K562 (cell line): Measurements from ENCODE around the gene PNKD. TPM values are rescaled to one million over a fixed set of nuclear protein-coding genes. Genes with fewer than 3 reads are reported as not detected.

Experiments
- ARID3B ChIP-seq: fragments of 250-450 bp; sonication (Bioruptor Pico); IDR thresholded peaks from 2 replicates; pipeline ENCODE4 v1.4.0; 2020; ENCODE audit warnings: borderline replicate concordance
- ARNT ChIP-seq, 2 experiments: fragments of 450-650 bp; IDR thresholded peaks; 2 replicates each; pipeline ENCODE4 v1.6.1; 2016; ENCODE audit warnings: mild to moderate bottlenecking in 1 of 2
- CREB1 ChIP-seq, 2 experiments: sonication (generic) in 1 of 2; formaldehyde crosslinking in 1 of 2; IDR thresholded peaks; 2 replicates each; pipeline versions ENCODE4 v1.6.1 to v1.8.0; 2012 to 2022; ENCODE audit warnings: inconsistent platforms in 1 of 2, mild to moderate bottlenecking in 1 of 2, missing genetic modification reagents in 1 of 2, moderate library complexity in 1 of 2
- EWSR1 ChIP-seq: fragments of 450-650 bp; IDR thresholded peaks from 2 replicates; pipeline ENCODE4 v1.6.1; 2018; ENCODE audit warnings: borderline replicate concordance, mild to moderate bottlenecking, low read depth, moderate library complexity; ENCODE audit not compliant: partially characterized antibody
- GMEB1 ChIP-seq: fragments of 250-450 bp; sonication (Bioruptor Pico); IDR thresholded peaks from 2 replicates; pipeline ENCODE4 v1.4.0; 2020; ENCODE audit warnings: mild to moderate bottlenecking
- HDAC8 ChIP-seq: fragments of 450-650 bp; IDR thresholded peaks from 2 replicates; pipeline ENCODE4 v1.6.1; 2016; ENCODE audit warnings: mild to moderate bottlenecking, missing genetic modification characterization, moderate library complexity, missing compliant biosample characterization
- HNRNPLL ChIP-seq: fragments of 200-400 bp; formaldehyde crosslinking; IDR thresholded peaks from 2 replicates; pipeline ENCODE4 v1.6.1; 2017; ENCODE audit warnings: low read length, low read depth, mild to moderate bottlenecking; ENCODE audit not compliant: poor library complexity, severe bottlenecking
- MTF1 ChIP-seq: fragments of 250-450 bp; sonication (Bioruptor Pico); IDR thresholded peaks from 2 replicates; pipeline ENCODE4 v1.9.0; 2021; ENCODE audit warnings: moderate library complexity, mild to moderate bottlenecking, inconsistent platforms, borderline replicate concordance
- NCOR1 ChIP-seq: fragments of 450-650 bp; IDR thresholded peaks from 2 replicates; pipeline ENCODE4 v1.6.1; 2016; ENCODE audit warnings: mild to moderate bottlenecking, moderate library complexity
- NR1H2 ChIP-seq: sonication (generic); formaldehyde crosslinking; IDR thresholded peaks from 2 replicates; pipeline ENCODE4 v1.4.0; 2020; ENCODE audit warnings: mild to moderate bottlenecking, missing genetic modification reagents
- NR2F6 ChIP-seq: fragments of 450-650 bp; formaldehyde crosslinking; IDR thresholded peaks from 2 replicates; pipeline ENCODE4 v1.4.0; 2020; ENCODE audit warnings: mild to moderate bottlenecking
- PML ChIP-seq: IDR thresholded peaks from 2 replicates; pipeline ENCODE4 v1.6.1; 2012; ENCODE audit warnings: low read length, inconsistent platforms
- PPARD ChIP-seq: fragments of 250-450 bp; sonication (Bioruptor Pico); IDR thresholded peaks from 2 replicates; pipeline ENCODE4 v1.8.0; 2022; ENCODE audit warnings: inconsistent platforms, mild to moderate bottlenecking, moderate library complexity
- PRPF4 ChIP-seq: fragments of 200-400 bp; formaldehyde crosslinking; IDR thresholded peaks from one replicate; pipeline ENCODE4 v1.6.1; 2017; ENCODE audit warnings: low read length, low read depth, mild to moderate bottlenecking; ENCODE audit not compliant: insufficient read depth, poor library complexity, severe bottlenecking
- RB1 ChIP-seq: fragments of 450-650 bp; IDR thresholded peaks from 2 replicates; pipeline ENCODE4 v1.6.1; 2017; ENCODE audit warnings: low read depth, mild to moderate bottlenecking
- RBM15 ChIP-seq: fragments of 200-400 bp; formaldehyde crosslinking; IDR thresholded peaks from 2 replicates; pipeline ENCODE4 v1.6.1; 2018; ENCODE audit warnings: mild to moderate bottlenecking, low read length, moderate library complexity; ENCODE audit not compliant: insufficient read depth
- SAP30 ChIP-seq: fragments of 200-600 bp; sonication (generic); IDR thresholded peaks from 2 replicates; pipeline ENCODE4 v1.6.1; 2012; ENCODE audit warnings: borderline replicate concordance, low read depth, mild to moderate bottlenecking, moderate library complexity, low read length, control low read depth, inconsistent platforms; ENCODE audit not compliant: insufficient read depth, poor library complexity, severe bottlenecking
- SIX5 ChIP-seq, 2 experiments: IDR thresholded peaks; 2 replicates each; pipeline ENCODE4 v1.6.1; 2011; ENCODE audit warnings: low read length in 2 of 2, borderline replicate concordance in 1 of 2, low read depth in 1 of 2, mild to moderate bottlenecking in 1 of 2, moderate library complexity in 1 of 2; ENCODE audit not compliant: insufficient read depth in 1 of 2
- TRIM24 ChIP-seq, 2 experiments: fragments of 450-650 bp; IDR thresholded peaks; 2 replicates each; pipeline ENCODE4 v1.6.1; 2016
- TRIM28 ChIP-seq: fragments of 450-650 bp; IDR thresholded peaks from 2 replicates; pipeline ENCODE4 v1.6.1; 2017
- ZFP1 ChIP-seq: fragments of 450-650 bp; formaldehyde crosslinking; IDR thresholded peaks from 2 replicates; pipeline ENCODE4 v1.4.0; 2020; ENCODE audit warnings: mild to moderate bottlenecking, mixed read lengths
- ZFX ChIP-seq: sonication (generic); formaldehyde crosslinking; IDR thresholded peaks from 2 replicates; pipeline ENCODE4 v1.8.0; 2022; ENCODE audit warnings: mild to moderate bottlenecking, missing genetic modification reagents, moderate library complexity
- ZSCAN29 ChIP-seq: fragments of 450-650 bp; IDR thresholded peaks from 2 replicates; pipeline ENCODE4 v1.6.1; 2017
- polyA plus RNA-seq, 8 experiments: library from polyadenylated mRNA; depleted of rRNA in 4 of 8; stranded (reverse) in 5 of 8; unstranded in 3 of 8; fragments of >200 nt; fragmentation: Nextera tagmentation in 2 of 8; fragmentation: Illumina TruSeq in 1 of 8; extraction: Ambion mirVana in 2 of 8; extraction: Trizol in 1 of 8; gene quantifications; 2 replicates each; pipeline versions ENCODE4 v1.2.1 to v1.2.3, GENCODE V29; 2011 to 2014; ENCODE audit warnings: inconsistent platforms in 1 of 8, missing spikeins in 1 of 8
- total RNA-seq, 7 experiments: library from RNA; depleted of rRNA in 6 of 7; stranded (reverse); fragments of >200 nt in 6 of 7; fragmentation: Illumina TruSeq in 2 of 7; extraction: Trizol in 2 of 7; gene quantifications; 2 replicates each; pipeline versions ENCODE4 v1.2.1 to v1.2.3, GENCODE V29; 2011 to 2021; ENCODE audit warnings: low replicate concordance in 1 of 7

The PNKD gene
- total and polyA plus RNA-seq, 9 of the 15 experiments (the other 6 are each of a cell fraction or from before 2014, with no cell fraction given) = 26.0 to 105 (median 60.1) TPM

GRCh38 chr2:218395826-218396687 is 125.7 kb downstream of the PNKD start (continued):
- TF ChIP-seq RB1 (peak; percentile 95), HDAC8 (no peak), ZSCAN29 (no peak), NR2F6 (CRISPR knock-in tag) (no peak), TRIM28 (0 out of 2 replicates have a peak, but pooled peaks have one; percentile 13), HNRNPLL (no peak), MTF1 (CRISPR knock-in tag) (no peak), NR1H2 (CRISPR knock-in tag) (no peak), TRIM24 (IDR thresholded peaks at IDR 0.05) (0 out of 4 replicates have a peak, but pooled peaks of 1 of the 2 experiments have one; percentile 9), ARID3B (no peak), SAP30 (no peak), ZFX (CRISPR knock-in tag) (peak; percentile 67), RBM15 (no peak), NCOR1 (peak; percentile 70), PML (0 out of 2 replicates have a peak, but pooled peaks have one; percentile 17), EWSR1 (no peak), ARNT (IDR thresholded peaks at IDR 0.05) (no peak), ZFP1 (CRISPR knock-in tag) (0 out of 2 replicates have a peak, but pooled peaks have one; percentile 30), PPARD (CRISPR knock-in tag) (no peak), PRPF4 (no peak), SIX5 (IDR thresholded peaks at IDR 0.05; ENCODE audit: borderline replicate concordance in 1 of 2, insufficient read depth in 1 of 2, low read depth in 1 of 2, low read length in 2 of 2) (no peak), GMEB1 (CRISPR knock-in tag) (peak; percentile 36; the same call in 1 of the 2 replicates), CREB1 (IDR thresholded peaks at IDR 0.05) (peak; percentile 80), CREB1 (CRISPR knock-in tag; IDR thresholded peaks at IDR 0.05) (peak; percentile 78)
